ENCODE measurements around the gene BMPR1A. TPM values are rescaled to one million over a fixed set of nuclear protein-coding genes. Genes with fewer than 3 reads are reported as not detected.

BMPR1A gene
- total and polyA plus RNA-seq, 7 experiments from 2014 or later, result 2.1 to 11.3 (median 5.6) TPM

- Mint-ChIP-seq H3K27ac (no peak overlapping the region), H3K4me1 (peaks cover 0 to 19% (median 13%) of the 10 kb centered on the region in 7 donors), H3K36me3 (no peaks in the 10 kb centered on the region), H3K27me3 (peaks cover 0 to 2% (median 0%) of the 10 kb centered on the region in 5 donors), H3K4me3 (no peak overlapping the region), H3K9me3 (no peaks in the 10 kb centered on the region)
- CTCF ChIA-PET, result no interaction called here
- Histone ChIP-seq H3K27ac (ENCODE audit: low read depth, low read length) (no peak overlapping the region), H3K9me3 (ENCODE audit: control insufficient read depth in 2 of 3, low read length in 3 of 3) (no peaks in the 10 kb centered on the region), H3K36me3 (ENCODE audit: control insufficient read depth in 2 of 3, insufficient read depth in 3 of 3, low read length in 3 of 3) (no peaks in the 10 kb centered on the region), H3K27me3 (ENCODE audit: control insufficient read depth in 2 of 2, insufficient read depth in 2 of 2, low read length in 2 of 2) (no peaks in the 10 kb centered on the region), H3K4me3 (ENCODE audit: low read length) (no peak overlapping the region), H3K4me1 (ENCODE audit: control insufficient read depth in 2 of 2, insufficient read depth in 2 of 2, low read length in 2 of 2) (no peaks in the 10 kb centered on the region)
- ATAC-seq, result no peak
- intact Hi-C loops (cut with micrococcal nuclease), result no loop called here
- DNase-seq, result no peak
- POLR2A ChIA-PET, result no interaction called here
Measured at GRCh38 chr10:86798025-86798424, 41.6 kb downstream of the BMPR1A start.

- Histone ChIP-seq H3K36me3 (ENCODE audit: control insufficient read depth in 2 of 3, insufficient read depth in 3 of 3, low read length in 3 of 3) (no peaks in the 10 kb centered on the region), H3K9me3 (ENCODE audit: control insufficient read depth in 2 of 3, low read length in 3 of 3) (no peaks in the 10 kb centered on the region), H3K4me1 (ENCODE audit: control insufficient read depth in 2 of 2, insufficient read depth in 2 of 2, low read length in 2 of 2) (no peaks in the 10 kb centered on the region), H3K4me3 (ENCODE audit: low read length) (no peak overlapping the region), H3K27me3 (ENCODE audit: control insufficient read depth in 2 of 2, insufficient read depth in 2 of 2, low read length in 2 of 2) (no peaks in the 10 kb centered on the region), H3K27ac (ENCODE audit: low read depth, low read length) (no peak overlapping the region)
- Mint-ChIP-seq H3K27me3 (peaks cover 0 to 2% (median 0%) of the 10 kb centered on the region in 5 donors), H3K4me1 (peaks cover 0 to 19% (median 13%) of the 10 kb centered on the region in 7 donors), H3K27ac (no peak overlapping the region), H3K36me3 (no peaks in the 10 kb centered on the region), H3K9me3 (no peaks in the 10 kb centered on the region), H3K4me3 (peak overlapping the region in 2 of 10 donors; percentile 22)
- intact Hi-C loops (cut with micrococcal nuclease), result no loop called here
- no peak for ATAC-seq
- POLR2A ChIA-PET, result no interaction called here
- peak in 2 of 9 donors; percentile 2 for DNase-seq
- CTCF ChIA-PET, result no interaction called here
Measured at GRCh38 chr10:86798611-86799010, 42.2 kb downstream of the BMPR1A start.

GRCh38 chr10:86799188-86799845, 42.9 kb downstream of the BMPR1A start:
- no peak for DNase-seq
- Mint-ChIP-seq H3K9me3 (no peaks in the 10 kb centered on the region), H3K27ac (peak overlapping the region in 1 of 9 donors; percentile 84), H3K27me3 (peaks cover 0 to 2% (median 0%) of the 10 kb centered on the region in 5 donors), H3K36me3 (no peaks in the 10 kb centered on the region), H3K4me1 (peaks cover 0 to 19% (median 13%) of the 10 kb centered on the region in 7 donors), H3K4me3 (no peak overlapping the region)
- Histone ChIP-seq H3K9me3 (ENCODE audit: control insufficient read depth in 2 of 3, low read length in 3 of 3) (no peaks in the 10 kb centered on the region), H3K27me3 (ENCODE audit: control insufficient read depth in 2 of 2, insufficient read depth in 2 of 2, low read length in 2 of 2) (no peaks in the 10 kb centered on the region), H3K27ac (ENCODE audit: low read depth, low read length) (no peak overlapping the region), H3K36me3 (ENCODE audit: control insufficient read depth in 2 of 3, insufficient read depth in 3 of 3, low read length in 3 of 3) (no peaks in the 10 kb centered on the region), H3K4me3 (ENCODE audit: low read length) (no peak overlapping the region), H3K4me1 (ENCODE audit: control insufficient read depth in 2 of 2, insufficient read depth in 2 of 2, low read length in 2 of 2) (no peaks in the 10 kb centered on the region)
- ChIA-PET POLR2A (no interaction called here), CTCF (no interaction called here)
- intact Hi-C loops (cut with micrococcal nuclease), result no loop called here
- ATAC-seq, result no peak

- Mint-ChIP-seq H3K27me3 (no peaks in the 10 kb centered on the region), H3K36me3 (no peaks in the 10 kb centered on the region), H3K4me3 (no peak overlapping the region), H3K4me1 (peaks cover 0 to 19% (median 13%) of the 10 kb centered on the region in 7 donors), H3K27ac (no peak overlapping the region), H3K9me3 (no peaks in the 10 kb centered on the region)
- no peaks in the 10 kb centered on the region for H3K36me3 ChIP-seq (ENCODE audit: control insufficient read depth in 2 of 3, insufficient read depth in 3 of 3, low read length in 3 of 3)
- no peak overlapping the region for H3K27ac ChIP-seq (ENCODE audit: low read depth, low read length)
- no peak overlapping the region for H3K4me3 ChIP-seq (ENCODE audit: low read length)
- ChIA-PET CTCF (no interaction called here), POLR2A (no interaction called here)
- H3K27me3 ChIP-seq (ENCODE audit: control insufficient read depth in 2 of 2, insufficient read depth in 2 of 2, low read length in 2 of 2), result no peaks in the 10 kb centered on the region
- no peaks in the 10 kb centered on the region for H3K9me3 ChIP-seq (ENCODE audit: control insufficient read depth in 2 of 3, low read length in 3 of 3)
- ATAC-seq, result no peak
- DNase-seq, result no peak
- intact Hi-C loops (cut with micrococcal nuclease), result no loop called here
- no peaks in the 10 kb centered on the region for H3K4me1 ChIP-seq (ENCODE audit: control insufficient read depth in 2 of 2, insufficient read depth in 2 of 2, low read length in 2 of 2)
Measured at GRCh38 chr10:86801995-86802394, 45.6 kb downstream of the BMPR1A start.

DNA sequence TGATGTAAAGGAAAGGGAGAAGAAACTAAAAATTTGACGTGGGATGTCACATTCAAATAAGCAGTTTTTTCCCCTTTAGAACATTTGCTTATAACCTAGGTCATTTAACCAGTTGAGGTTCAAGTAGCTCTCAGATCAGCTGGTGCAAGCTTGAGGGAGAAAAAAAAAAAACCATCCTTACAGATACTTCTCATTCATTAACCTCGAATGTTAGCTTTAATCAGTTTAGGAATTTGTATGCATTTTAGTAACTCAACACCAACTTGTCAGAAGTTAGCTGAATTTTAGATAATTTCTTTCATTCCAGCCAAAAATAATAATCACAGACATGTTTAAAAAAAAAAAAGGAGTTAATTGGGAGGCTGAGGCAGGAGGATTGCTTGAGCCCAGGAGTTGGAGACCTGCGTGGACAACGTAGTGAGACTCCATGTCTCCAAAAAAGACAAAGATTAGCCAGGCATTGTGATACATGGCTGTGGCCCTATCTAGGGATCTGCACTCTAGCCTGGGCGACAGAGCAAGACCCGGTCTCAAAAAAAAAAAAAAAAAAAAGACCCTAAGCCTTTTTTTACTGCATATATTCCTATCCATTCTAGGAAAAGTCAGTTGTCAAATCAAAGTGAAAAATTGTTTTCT, 46.2 kb downstream of the BMPR1A start:
- Histone ChIP-seq H3K27ac (ENCODE audit: low read depth, low read length) (no peak overlapping the region), H3K4me3 (ENCODE audit: low read length) (no peak overlapping the region), H3K36me3 (ENCODE audit: control insufficient read depth in 2 of 3, insufficient read depth in 3 of 3, low read length in 3 of 3) (no peaks in the 10 kb centered on the region), H3K9me3 (ENCODE audit: control insufficient read depth in 2 of 3, low read length in 3 of 3) (no peaks in the 10 kb centered on the region), H3K27me3 (ENCODE audit: control insufficient read depth in 2 of 2, insufficient read depth in 2 of 2, low read length in 2 of 2) (no peaks in the 10 kb centered on the region), H3K4me1 (ENCODE audit: control insufficient read depth in 2 of 2, insufficient read depth in 2 of 2, low read length in 2 of 2) (no peaks in the 10 kb centered on the region)
- ChIA-PET CTCF (no interaction called here), POLR2A (no interaction called here)
- H3K27ac Mint-ChIP-seq, result peak overlapping the region in 1 of 9 donors; percentile 59
- ATAC-seq (no peak), DNase-seq (no peak)
- H3K4me3 Mint-ChIP-seq, result no peak overlapping the region
- no peaks in the 10 kb centered on the region for H3K36me3 Mint-ChIP-seq
- intact Hi-C loops (cut with micrococcal nuclease), result no loop called here
- no peaks in the 10 kb centered on the region for H3K27me3 Mint-ChIP-seq
- no peaks in the 10 kb centered on the region for H3K9me3 Mint-ChIP-seq
- H3K4me1 Mint-ChIP-seq, result peaks cover 0 to 17% (median 12%) of the 10 kb centered on the region in 7 donors

- H3K9me3 Mint-ChIP-seq, result no peaks in the 10 kb centered on the region
- H3K36me3 Mint-ChIP-seq, result no peaks in the 10 kb centered on the region
- Histone ChIP-seq H3K9me3 (ENCODE audit: control insufficient read depth in 2 of 3, low read length in 3 of 3) (no peaks in the 10 kb centered on the region), H3K27ac (ENCODE audit: low read depth, low read length) (no peak overlapping the region), H3K36me3 (ENCODE audit: control insufficient read depth in 2 of 3, insufficient read depth in 3 of 3, low read length in 3 of 3) (no peaks in the 10 kb centered on the region), H3K27me3 (ENCODE audit: control insufficient read depth in 2 of 2, insufficient read depth in 2 of 2, low read length in 2 of 2) (no peaks in the 10 kb centered on the region), H3K4me3 (ENCODE audit: low read length) (no peak overlapping the region), H3K4me1 (ENCODE audit: control insufficient read depth in 2 of 2, insufficient read depth in 2 of 2, low read length in 2 of 2) (no peaks in the 10 kb centered on the region)
- no peak overlapping the region for H3K27ac Mint-ChIP-seq
- ChIA-PET POLR2A (no interaction called here), CTCF (no interaction called here)
- intact Hi-C loops (cut with micrococcal nuclease), result no loop called here
- peaks cover 0 to 15% (median 12%) of the 10 kb centered on the region in 7 donors for H3K4me1 Mint-ChIP-seq
- H3K27me3 Mint-ChIP-seq, result no peaks in the 10 kb centered on the region
- no peak overlapping the region for H3K4me3 Mint-ChIP-seq
- ATAC-seq (no peak), DNase-seq (no peak)
Measured at GRCh38 chr10:86803156-86803555, 46.7 kb downstream of the BMPR1A start.

DNA sequence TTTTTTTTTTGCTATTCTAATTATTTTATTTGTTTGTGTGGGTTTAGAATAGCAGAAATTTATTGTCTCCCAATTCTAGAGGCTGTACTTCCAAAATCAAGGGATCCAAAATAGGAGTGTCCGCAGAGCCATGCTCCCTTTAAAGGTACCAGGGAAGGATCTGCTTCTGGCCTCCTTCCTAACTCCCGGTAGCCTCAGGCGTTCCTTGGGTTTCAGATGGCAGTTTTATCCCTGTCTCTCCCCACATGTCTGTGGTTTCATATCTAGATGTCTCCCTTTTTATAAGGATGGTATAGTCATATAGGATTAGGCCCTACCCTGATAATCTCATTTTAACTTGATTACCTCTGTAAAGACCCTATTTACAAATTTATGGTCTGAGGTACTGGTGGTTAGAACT, 48.4 kb downstream of the BMPR1A start:
- ATAC-seq, result no peak
- Histone ChIP-seq H3K27me3 (ENCODE audit: control insufficient read depth in 2 of 2, insufficient read depth in 2 of 2, low read length in 2 of 2) (no peaks in the 10 kb centered on the region), H3K36me3 (ENCODE audit: control insufficient read depth in 2 of 3, insufficient read depth in 3 of 3, low read length in 3 of 3) (no peaks in the 10 kb centered on the region), H3K9me3 (ENCODE audit: control insufficient read depth in 2 of 3, low read length in 3 of 3) (no peaks in the 10 kb centered on the region), H3K4me1 (ENCODE audit: control insufficient read depth in 2 of 2, insufficient read depth in 2 of 2, low read length in 2 of 2) (no peaks in the 10 kb centered on the region), H3K27ac (ENCODE audit: low read depth, low read length) (no peak overlapping the region), H3K4me3 (ENCODE audit: low read length) (no peak overlapping the region)
- no peak overlapping the region for H3K27ac Mint-ChIP-seq
- no peaks in the 10 kb centered on the region for H3K27me3 Mint-ChIP-seq
- no peak for DNase-seq
- no peak overlapping the region for H3K4me3 Mint-ChIP-seq
- CTCF ChIA-PET, result no interaction called here
- POLR2A ChIA-PET, result no interaction called here
- intact Hi-C loops (cut with micrococcal nuclease), result no loop called here
- peaks cover 0 to under 1% (median under 1%) of the 10 kb centered on the region in 7 donors for H3K4me1 Mint-ChIP-seq
- peaks cover 0 to 2% (median 0%) of the 10 kb centered on the region in 11 donors for H3K9me3 Mint-ChIP-seq
- H3K36me3 Mint-ChIP-seq, result no peaks in the 10 kb centered on the region
